GM12878 (cell line): ENCODE measurements around the gene C14orf93. TPM values are rescaled to one million over a fixed set of nuclear protein-coding genes. Genes with fewer than 3 reads are reported as not detected.

ENCODE experiments used
- ATAC-seq: fragments of 200-7000 bp; cut with Tn5 transposase; 3 replicates; pipeline ENCODE4 v1.9.1; 2020; ENCODE audit warnings: mild to moderate bottlenecking, moderate library complexity
- BruUV-seq: library from RNA; stranded (reverse); fragments of 400-500 nt; replicated peaks from 2 replicates; lab custom pipeline; 2021; lab: Mats Ljungman, UMichigan
- CTCF ChIA-PET: fragments of 300-600 bp; sonication (Branson Sonifier 250); formaldehyde crosslinking; extraction: SDS; loops from one replicate; lab custom pipeline; 2021; ENCODE audit warnings: inconsistent platforms; lab: Yijun Ruan, JAX
- POLR2A ChIA-PET: fragments of 350-600 bp; formaldehyde crosslinking; extraction: SDS; loops from one replicate; lab custom pipeline; 2021; ENCODE audit warnings: inconsistent platforms; lab: Charles Lee
- RAD21 ChIA-PET: fragments of 300-600 bp; sonication (Branson Sonifier 250); formaldehyde crosslinking; loops from one replicate; lab custom pipeline; 2023; ENCODE audit warnings: antibody characterized with exemption; ENCODE audit not compliant: unreplicated experiment; lab: Charles Lee
- SMC1A ChIA-PET: fragments of 300-600 bp; sonication (Branson Sonifier 250); formaldehyde crosslinking; loops from one replicate; lab custom pipeline; 2023; ENCODE audit not compliant: unreplicated experiment, uncharacterized antibody; lab: Charles Lee
- DNase-seq: peaks from one replicate; pipeline ENCODE4 v3.0.0-alpha.2; 2011; ENCODE audit warnings: low read depth, low spot score
- FAIRE-seq: peaks from 3 replicates; lab custom pipeline; 2011; peaks lifted over from hg19 to GRCh38; lab: Jason Lieb, UNC
- H2AFZ ChIP-seq: 2 replicates; pipeline ENCODE4 v1.6.0; 2011; ENCODE audit warnings: low read depth, low read length, control low read depth; ENCODE audit not compliant: control insufficient read depth
- H3K27ac ChIP-seq: 2 replicates; pipeline ENCODE4 v1.5.1; 2011; ENCODE audit warnings: control low read depth; ENCODE audit not compliant: control insufficient read depth, insufficient read depth
- H3K27me3 ChIP-seq, 2 experiments: replicated peaks in 1 of 2; 2 replicates each; pipeline versions ENCODE4 v1.6.0 to v1.6.1; 2011; ENCODE audit warnings: low read length in 1 of 2; ENCODE audit not compliant: control insufficient read depth in 2 of 2, insufficient read depth in 2 of 2
- H3K36me3 ChIP-seq, 2 experiments: 2 replicates each; pipeline ENCODE4 v1.5.1; 2011; ENCODE audit warnings: low read length in 1 of 2; ENCODE audit not compliant: control insufficient read depth in 2 of 2, insufficient read depth in 2 of 2
- H3K4me1 ChIP-seq: 2 replicates; pipeline ENCODE4 v1.6.1; 2011; ENCODE audit warnings: mild to moderate bottlenecking, low read length, moderate library complexity, mixed read lengths; ENCODE audit not compliant: control insufficient read depth, insufficient read depth
- H3K4me2 ChIP-seq: 2 replicates; pipeline ENCODE4 v1.6.0; 2011; ENCODE audit warnings: control low read depth; ENCODE audit not compliant: control insufficient read depth, insufficient read depth
- H3K4me3 ChIP-seq: fragments of 200-600 bp; sonication (generic); 2 replicates; pipeline ENCODE4 v1.5.1; 2016
- H3K79me2 ChIP-seq: 2 replicates; pipeline ENCODE4 v1.6.0; 2011; ENCODE audit warnings: low read length; ENCODE audit not compliant: control insufficient read depth, insufficient read depth
- H3K9ac ChIP-seq: 2 replicates; pipeline ENCODE4 v1.8.0; 2011; ENCODE audit warnings: low read length, control low read depth, mixed read lengths; ENCODE audit not compliant: control insufficient read depth, insufficient read depth
- H3K9me3 ChIP-seq: replicated peaks from 3 replicates; pipeline ENCODE4 v1.5.1; 2011; ENCODE audit warnings: mild to moderate bottlenecking, low read length; ENCODE audit not compliant: control insufficient read depth, insufficient read depth
- H4K20me1 ChIP-seq: 2 replicates; pipeline ENCODE4 v1.6.0; 2011; ENCODE audit not compliant: control insufficient read depth, insufficient read depth
- ATF7 ChIP-seq: fragments of 450-650 bp; IDR thresholded peaks from 2 replicates; pipeline ENCODE4 v1.6.1; 2016; ENCODE audit warnings: low read depth, mild to moderate bottlenecking
- POLR2A ChIP-seq: IDR thresholded peaks from 2 replicates; pipeline ENCODE4 v1.6.1; 2011; ENCODE audit warnings: low read depth, mild to moderate bottlenecking, low read length
- RELA ChIP-seq: fragments of 450-650 bp; IDR thresholded peaks from 2 replicates; pipeline ENCODE4 v1.8.0; 2014; ENCODE audit warnings: borderline replicate concordance; ENCODE audit not compliant: partially characterized antibody
- SREBF1 ChIP-seq: IDR thresholded peaks from 2 replicates; pipeline ENCODE4 v1.6.1; 2012; ENCODE audit warnings: mild to moderate bottlenecking, low read length
- STAT1 ChIP-seq: fragments of 450-650 bp; conservative IDR thresholded peaks from 2 replicates; pipeline ENCODE4 v1.6.1; 2014; ENCODE audit warnings: antibody characterized with exemption, mild to moderate bottlenecking
- TCF3 ChIP-seq: IDR thresholded peaks from 2 replicates; pipeline ENCODE4 v1.6.1; 2012; ENCODE audit warnings: low read depth, mild to moderate bottlenecking, low read length, borderline replicate concordance; ENCODE audit not compliant: insufficient read depth
- ZNF384 ChIP-seq: IDR thresholded peaks from 2 replicates; pipeline ENCODE4 v1.6.1; 2012; ENCODE audit warnings: low read depth, mild to moderate bottlenecking, low read length, improper control_type of control experiment, borderline replicate concordance
- ZSCAN29 ChIP-seq: fragments of 450-650 bp; IDR thresholded peaks from 2 replicates; pipeline ENCODE4 v1.6.1; 2017; ENCODE audit warnings: mild to moderate bottlenecking, moderate library complexity
- WGBS: methylation state at CpG from one replicate; pipeline ENCODE4 v1.1.6; 2016; ENCODE audit warnings: low lambda C conversion rate; ENCODE audit not compliant: insufficient replicate concordance, insufficient coverage; ENCODE audit errors: missing lambda C conversion rate; 5-methylcytosine and 5-hydroxymethylcytosine counted together
- in situ Hi-C: fragments of 300-500 bp; cut with MboI; formaldehyde crosslinking; loops from 9 replicates; pipeline ENCODE4 v1.14.3; 2018; ENCODE audit warnings: mixed read lengths
- intact Hi-C: fragments of 100-400 bp; cut with micrococcal nuclease; formaldehyde crosslinking; loops from one replicate; pipeline ENCODE4 v1.14.2; 2022; ENCODE audit not compliant: unreplicated experiment
- polyA plus RNA-seq, 11 experiments: library from polyadenylated mRNA; depleted of rRNA in 4 of 11; unstranded in 6 of 11; stranded (reverse) in 5 of 11; fragments of >200 nt; fragmentation: Nextera tagmentation in 4 of 11; fragmentation: Illumina TruSeq in 1 of 11; extraction: Ambion mirVana in 4 of 11; extraction: Trizol in 1 of 11; gene quantifications; 1 replicate in 1 of 11; 2 replicates in 10 of 11; pipeline versions ENCODE4 v1.2.1 to v1.2.3, GENCODE V29; 2011 to 2016; ENCODE audit warnings: inconsistent platforms in 2 of 11, missing spikeins in 2 of 11, low read depth in 1 of 11
- total RNA-seq, 4 experiments: library from RNA; depleted of rRNA in 3 of 4; stranded (reverse); fragments of >200 nt in 3 of 4; fragmentation: Illumina TruSeq in 1 of 4; extraction: Trizol in 1 of 4; gene quantifications; 2 replicates each; pipeline versions ENCODE4 v1.2.1 to v1.2.3, GENCODE V29; 2013 to 2021
- TF ChIP-seq, protein P1 (sequence below): fragments of 450-650 bp; IDR thresholded peaks from 2 replicates; pipeline ENCODE4 v1.6.1; 2017; ENCODE audit warnings: mild to moderate bottlenecking, low read depth, inconsistent platforms; ENCODE audit not compliant: poor library complexity, severe bottlenecking

Gene C14orf93
- total and polyA plus RNA-seq, 10 of the 15 experiments (the other 5 are each of a cell fraction or from before 2014, with no cell fraction given) = 1.8 to 13.9 (median 10.2) TPM

DNA sequence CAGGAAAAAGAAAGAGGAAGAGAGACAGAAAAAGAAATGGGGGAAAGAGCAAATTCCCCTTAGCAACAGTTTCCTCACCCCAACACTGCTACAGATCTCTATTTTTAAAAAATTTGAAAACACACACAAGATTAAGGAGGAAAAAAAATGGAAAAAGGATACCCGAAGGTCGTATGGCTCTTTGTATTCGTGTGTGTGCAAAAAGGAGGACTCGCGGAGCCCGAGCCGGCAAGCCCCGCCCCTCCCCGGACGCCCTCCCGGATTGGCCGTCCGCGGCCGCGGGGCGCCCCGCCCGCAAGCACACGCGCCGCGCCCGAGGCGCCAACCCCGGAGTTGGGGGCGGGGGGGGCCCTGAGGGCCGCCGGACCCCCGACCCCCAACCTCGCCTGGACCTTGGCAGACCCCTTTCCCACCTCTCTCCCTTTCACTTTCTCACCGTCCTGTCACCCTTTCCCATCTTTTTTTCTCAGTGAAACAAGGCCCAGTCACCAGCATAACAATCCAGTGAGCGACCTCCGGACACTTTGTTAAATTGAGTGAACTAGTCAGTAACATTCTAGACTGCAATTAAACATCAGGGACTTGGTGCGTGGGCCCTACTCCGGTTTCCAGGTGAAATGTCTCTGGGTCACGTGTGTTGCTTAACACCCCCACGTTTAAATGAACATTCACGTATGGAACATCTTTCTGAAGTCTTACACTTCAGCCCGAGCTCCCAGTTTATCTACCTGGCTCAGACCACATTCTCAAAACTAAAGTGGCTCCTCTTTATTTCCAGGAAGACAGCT lies at the start of gene C14orf93 (continued):
- TF ChIP-seq, protein P1, sequence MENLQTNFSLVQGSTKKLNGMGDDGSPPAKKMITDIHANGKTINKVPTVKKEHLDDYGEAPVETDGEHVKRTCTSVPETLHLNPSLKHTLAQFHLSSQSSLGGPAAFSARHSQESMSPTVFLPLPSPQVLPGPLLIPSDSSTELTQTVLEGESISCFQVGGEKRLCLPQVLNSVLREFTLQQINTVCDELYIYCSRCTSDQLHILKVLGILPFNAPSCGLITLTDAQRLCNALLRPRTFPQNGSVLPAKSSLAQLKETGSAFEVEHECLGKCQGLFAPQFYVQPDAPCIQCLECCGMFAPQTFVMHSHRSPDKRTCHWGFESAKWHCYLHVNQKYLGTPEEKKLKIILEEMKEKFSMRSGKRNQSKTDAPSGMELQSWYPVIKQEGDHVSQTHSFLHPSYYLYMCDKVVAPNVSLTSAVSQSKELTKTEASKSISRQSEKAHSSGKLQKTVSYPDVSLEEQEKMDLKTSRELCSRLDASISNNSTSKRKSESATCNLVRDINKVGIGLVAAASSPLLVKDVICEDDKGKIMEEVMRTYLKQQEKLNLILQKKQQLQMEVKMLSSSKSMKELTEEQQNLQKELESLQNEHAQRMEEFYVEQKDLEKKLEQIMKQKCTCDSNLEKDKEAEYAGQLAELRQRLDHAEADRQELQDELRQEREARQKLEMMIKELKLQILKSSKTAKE = no peak
- TF ChIP-seq ATF7 (no peak), ZSCAN29 (peak; percentile 37; the same call in 1 of the 2 replicates), STAT1 (peak; percentile 30; the same call in 1 of the 2 replicates)

DNA sequence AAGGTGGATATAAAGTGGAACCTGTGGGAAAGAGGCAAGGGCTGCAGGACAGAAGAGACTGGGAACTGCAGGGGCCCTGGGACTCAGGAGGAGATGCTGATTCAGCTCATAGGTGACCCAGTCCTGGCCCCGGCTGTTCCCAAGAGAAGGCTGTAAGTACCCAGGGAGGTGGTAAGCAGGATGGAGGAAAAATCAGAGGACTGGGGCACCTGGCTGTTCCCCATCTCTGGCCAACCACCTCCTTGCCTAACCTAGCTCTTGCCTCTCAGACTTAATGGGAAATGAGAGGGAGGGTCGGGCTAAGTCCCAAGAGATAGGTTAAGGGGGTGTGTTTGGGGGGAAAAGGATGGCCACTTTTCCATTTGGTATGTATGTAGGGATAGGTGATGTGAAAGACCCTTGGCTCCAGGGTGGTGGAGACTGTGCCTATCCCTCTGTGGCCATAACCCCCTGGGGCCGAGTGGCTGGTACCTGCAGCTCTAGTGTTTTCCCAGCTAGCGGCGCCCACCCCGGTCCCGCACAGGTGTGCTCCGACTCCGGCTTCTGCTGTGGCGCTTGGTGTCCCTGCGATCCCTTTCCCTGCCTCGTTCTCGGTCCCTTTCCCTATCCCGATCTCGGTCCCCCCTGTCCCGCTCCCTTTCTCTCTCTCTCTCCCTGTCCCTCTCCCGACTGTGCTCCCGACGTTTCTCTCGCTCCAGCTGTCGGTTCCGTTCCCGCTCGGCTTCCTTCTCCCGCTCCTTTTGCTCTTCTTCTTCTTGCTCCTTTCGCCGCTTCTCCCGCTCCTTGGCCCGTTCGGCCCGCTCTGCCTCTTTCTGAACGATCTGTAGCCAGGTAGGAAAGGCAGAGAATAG lies 48.9 kb upstream of the C14orf93 start:
- DNase-seq (no peak), ATAC-seq (no peak), FAIRE-seq (no peak)
- WGBS = 92% methylated on average over 24 of the region's 32 CpGs
- H3K27ac ChIP-seq = no peak overlapping the region
- ChIA-PET RAD21 (interaction anchor here (0.6 to 10.8 kb wide), 15 partner anchors 10 to 270 kb away, joined by 3 to 224 read pairs (median 5); partner anchors contain the start of genes AJUBA, HAUS4 and PRMT5), POLR2A (interaction anchor here (0.6 to 2.0 kb wide), 10 partner anchors 14 to 85 kb away, joined by 3 to 12 read pairs (median 4); partner anchors contain the start of gene ACIN1), CTCF (interaction anchor here (0.7 to 18.3 kb wide), 24 partner anchors 7 to 674 kb away, joined by 3 to 853 read pairs (median 6); partner anchors contain the start of genes ACIN1, AJUBA, C14orf119 and HAUS4), SMC1A (interaction anchor here (0.7 to 8.7 kb wide), 16 partner anchors 8 to 124 kb away, joined by 3 to 156 read pairs (median 7); partner anchors contain the start of gene HAUS4)
- no peak overlapping the region for H3K9ac ChIP-seq
- no peaks in the 10 kb centered on the region for H3K9me3 ChIP-seq
- BruUV-seq = TSS peak; percentile 87
- no peak overlapping the region for H3K4me2 ChIP-seq
- H2AFZ ChIP-seq = no peak overlapping the region
- in situ Hi-C loops (no loop called here), intact Hi-C loops (loop anchor here (1.0 to 5.0 kb wide), 4 partner anchors 65 to 487 kb away; no protein-coding TSS in a partner anchor)
- TF ChIP-seq ZNF384 = no peak
- TF ChIP-seq SREBF1 = no peak
- TF ChIP-seq TCF3 = no peak
- TF ChIP-seq RELA = no peak
- TF ChIP-seq POLR2A = peak; percentile 28; the same call in 1 of the 2 replicates
- H3K4me3 ChIP-seq = no peak overlapping the region
- H3K27me3 ChIP-seq = no peaks in the 10 kb centered on the region
- no peaks in the 10 kb centered on the region for H4K20me1 ChIP-seq
- H3K79me2 ChIP-seq = no peaks in the 10 kb centered on the region
- H3K4me1 ChIP-seq = peaks cover 12% of the 10 kb centered on the region
- peaks cover 24 to 29% of the 10 kb centered on the region in 2 experiments for H3K36me3 ChIP-seq
